ENCODE measurements around the gene TBK1.

Gene TBK1

DNA sequence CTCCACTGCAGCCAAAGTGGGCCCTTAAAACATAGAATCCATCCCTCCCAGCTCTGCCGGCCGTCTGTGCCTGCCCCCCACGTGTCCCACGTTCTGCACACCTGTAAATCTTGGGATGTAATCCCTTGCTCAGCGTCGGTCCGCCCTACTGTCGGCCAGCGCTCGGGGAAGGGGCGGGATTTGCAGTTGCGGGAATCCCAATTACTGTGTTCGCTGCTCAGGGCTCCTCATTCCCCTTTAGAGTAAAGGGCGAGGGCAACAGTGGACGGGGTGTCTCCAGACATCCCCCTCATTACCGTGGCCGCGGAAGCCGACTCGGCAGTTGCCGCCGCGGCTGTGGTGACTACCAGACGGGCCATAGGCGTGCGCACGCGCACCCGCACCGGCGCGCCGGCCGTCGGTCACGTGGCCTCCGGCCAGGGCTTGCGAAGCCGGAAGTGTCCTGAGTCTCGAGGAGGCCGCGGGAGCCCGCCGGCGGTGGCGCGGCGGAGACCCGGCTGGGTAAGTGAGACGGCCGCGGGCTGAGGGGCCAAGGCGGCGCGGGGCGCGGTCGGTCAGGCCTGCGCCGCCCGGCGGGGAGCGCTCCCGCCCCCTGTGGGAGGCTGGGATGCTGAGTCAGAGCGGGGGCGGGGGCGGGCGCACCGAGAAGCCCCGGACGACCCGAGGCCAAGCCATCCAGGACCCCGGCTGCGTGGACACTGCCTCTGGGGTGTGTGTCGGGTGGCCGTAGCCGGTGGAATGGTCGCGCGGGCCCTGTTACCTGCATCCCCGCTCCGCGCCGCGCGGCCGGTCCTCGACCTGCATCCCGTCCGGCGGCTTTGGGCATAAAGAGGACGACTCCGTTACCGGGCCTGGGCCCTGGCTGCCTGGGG is at the start of gene TBK1:
Gene TBK1, plus strand, starts transcription at position 434 of the 872 bp plus-strand sequence. CDS start 3,751 bp downstream, outside the sequence.
- DNase-seq = peak; percentile 100

DNA sequence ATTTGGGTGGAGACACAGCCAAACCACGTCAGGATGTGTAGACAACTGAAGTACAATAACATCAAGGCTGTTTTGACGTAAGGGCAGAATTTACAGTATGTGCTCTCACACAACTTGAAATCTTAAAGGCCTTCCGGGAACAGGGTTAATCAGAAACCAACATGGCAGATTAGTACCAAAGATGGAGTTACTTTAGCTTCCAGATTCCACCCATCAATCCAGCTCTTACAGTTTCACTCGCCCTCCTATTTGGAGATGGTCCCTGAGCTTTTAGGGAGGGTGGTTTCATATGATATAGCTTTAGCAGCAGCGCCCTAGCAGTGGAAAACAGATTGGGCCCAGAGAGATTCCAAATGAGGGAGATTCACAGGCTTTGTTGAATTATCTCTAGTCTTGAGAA is 49.7 kb upstream of the TBK1 start:
- no peak for DNase-seq

GRCh38 chr12:64403707-64404469 is 48.0 kb upstream of the TBK1 start, which contains the start of gene XPOT:
Gene XPOT (plus strand): TSS chr12:64404392. CDS start chr12:64410036, 5,644 bp downstream.
- peak; percentile 100 for DNase-seq

DNA sequence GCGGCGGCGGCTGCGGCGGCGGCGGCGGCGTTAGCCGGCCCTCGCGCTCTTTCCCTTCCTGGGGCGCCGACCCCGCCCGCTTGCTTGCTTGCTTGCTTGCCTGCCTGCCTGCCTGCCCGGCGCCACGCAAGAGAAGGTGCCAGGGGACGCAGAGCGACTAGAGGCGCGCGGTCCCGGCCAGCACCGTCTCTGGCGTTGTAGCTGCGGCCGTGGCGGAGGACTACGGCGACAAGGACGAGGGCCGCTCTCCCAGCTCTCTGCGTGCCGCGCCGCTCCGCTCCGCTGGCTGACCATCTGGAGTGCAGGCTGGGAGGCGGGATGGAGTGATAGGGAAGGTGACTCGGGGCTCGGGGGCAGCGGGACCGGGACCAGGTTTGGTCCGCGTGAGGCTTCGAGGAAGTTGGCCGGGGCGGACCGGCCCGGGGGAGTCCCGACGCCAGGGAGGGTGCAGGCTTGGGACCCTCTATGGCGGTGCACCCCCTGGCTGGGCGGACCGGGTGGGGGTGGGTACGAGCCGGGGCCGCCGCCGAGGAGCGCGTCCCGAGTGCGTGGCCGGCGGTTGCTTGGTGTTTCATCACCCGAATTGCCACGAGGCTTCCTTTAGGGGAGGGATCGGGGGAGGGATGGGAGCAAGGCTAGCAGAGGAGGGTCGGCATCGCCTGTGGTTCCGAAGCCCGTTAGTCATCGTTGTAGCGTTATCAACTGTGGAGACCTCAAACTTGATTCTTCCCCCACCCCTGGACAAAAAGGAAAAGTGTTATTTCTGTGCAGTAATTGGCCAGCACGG is 47.3 kb upstream of the TBK1 start:
- DNase-seq = peak; percentile 99

- no peak for DNase-seq
Observed at GRCh38 chr12:64407342-64408223, 44.3 kb upstream of the TBK1 start.

GRCh38 chr12:64411427-64411826 is 40.5 kb upstream of the TBK1 start:
- DNase-seq = no peak

DNA sequence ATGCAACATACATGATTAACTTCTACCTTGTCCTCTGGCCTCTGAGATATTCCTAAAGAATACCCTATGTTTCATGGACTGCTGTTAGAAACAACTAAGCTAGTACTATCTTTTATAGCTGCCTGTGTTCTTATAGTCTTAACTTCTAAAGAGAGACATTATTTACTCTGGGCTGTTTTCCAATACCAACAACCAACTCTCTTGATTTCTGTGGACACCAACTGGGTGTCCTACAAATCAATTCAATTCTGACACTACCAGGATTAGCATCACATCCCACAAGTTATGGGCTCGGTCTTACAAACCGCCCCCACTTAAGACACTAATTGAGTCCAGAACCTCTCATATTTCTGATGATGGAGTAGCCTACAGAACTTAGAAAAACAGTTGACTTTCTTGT is 39.5 kb upstream of the TBK1 start:
- no peak for DNase-seq

GRCh38 chr12:64413884-64414283 is 38.0 kb upstream of the TBK1 start:
- no peak for DNase-seq

- no peak for DNase-seq
Observed at GRCh38 chr12:64418209-64418608, 33.7 kb upstream of the TBK1 start.

- no peak for DNase-seq
Observed at GRCh38 chr12:64419696-64420095, 32.2 kb upstream of the TBK1 start.

- DNase-seq = no peak
Observed at GRCh38 chr12:64427988-64428387, 23.9 kb upstream of the TBK1 start.

- no peak for DNase-seq
Observed at GRCh38 chr12:64428956-64429355, 23.0 kb upstream of the TBK1 start.

DNA sequence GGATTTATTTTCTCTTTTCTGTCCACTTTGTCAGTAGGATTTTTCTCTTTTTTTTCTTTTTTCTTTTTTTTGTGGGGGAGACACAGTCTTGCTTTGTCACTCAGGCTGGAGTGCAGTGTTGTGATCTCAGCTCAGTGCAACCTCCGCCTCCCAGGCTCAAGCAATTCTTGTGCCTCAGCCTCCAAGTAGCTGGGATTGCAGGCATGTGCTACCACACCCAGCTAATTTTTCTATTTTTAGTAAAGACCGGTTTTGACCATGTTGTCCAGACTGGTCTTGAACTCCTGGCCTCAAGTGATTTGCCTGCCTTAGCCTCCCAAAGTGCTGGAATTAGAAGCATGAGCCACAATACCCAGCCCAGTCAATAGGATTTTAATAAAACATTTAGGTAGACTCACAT is 21.0 kb upstream of the TBK1 start:
- no peak for DNase-seq

DNA sequence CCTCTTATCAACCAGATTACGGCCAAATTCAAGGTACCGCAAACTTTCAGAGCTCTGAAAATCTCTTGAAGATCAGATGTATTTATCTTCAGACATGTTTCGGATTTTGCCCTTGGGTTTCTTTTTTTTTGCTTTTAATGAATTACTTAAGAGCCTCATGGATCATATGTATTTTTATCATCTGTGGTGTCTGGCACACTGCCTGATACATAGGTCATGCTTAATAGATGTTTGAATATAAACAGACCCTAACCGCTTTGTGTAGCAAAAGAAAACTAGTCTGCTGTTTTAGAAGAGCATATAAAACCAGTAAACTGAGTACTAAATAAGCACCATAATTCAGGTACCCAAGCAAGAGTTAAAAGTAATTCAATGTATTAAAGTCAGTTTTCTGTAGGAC is 20.1 kb upstream of the TBK1 start:
- no peak for DNase-seq

- DNase-seq = no peak
Observed at GRCh38 chr12:64433915-64434314, 18.0 kb upstream of the TBK1 start.

- DNase-seq = no peak
Observed at GRCh38 chr12:64440100-64440499, 11.8 kb upstream of the TBK1 start.

GRCh38 chr12:64445490-64445889 is 6.4 kb upstream of the TBK1 start:
- no peak for DNase-seq

- DNase-seq = no peak
Observed at GRCh38 chr12:64446295-64446694, 5.6 kb upstream of the TBK1 start.

DNA sequence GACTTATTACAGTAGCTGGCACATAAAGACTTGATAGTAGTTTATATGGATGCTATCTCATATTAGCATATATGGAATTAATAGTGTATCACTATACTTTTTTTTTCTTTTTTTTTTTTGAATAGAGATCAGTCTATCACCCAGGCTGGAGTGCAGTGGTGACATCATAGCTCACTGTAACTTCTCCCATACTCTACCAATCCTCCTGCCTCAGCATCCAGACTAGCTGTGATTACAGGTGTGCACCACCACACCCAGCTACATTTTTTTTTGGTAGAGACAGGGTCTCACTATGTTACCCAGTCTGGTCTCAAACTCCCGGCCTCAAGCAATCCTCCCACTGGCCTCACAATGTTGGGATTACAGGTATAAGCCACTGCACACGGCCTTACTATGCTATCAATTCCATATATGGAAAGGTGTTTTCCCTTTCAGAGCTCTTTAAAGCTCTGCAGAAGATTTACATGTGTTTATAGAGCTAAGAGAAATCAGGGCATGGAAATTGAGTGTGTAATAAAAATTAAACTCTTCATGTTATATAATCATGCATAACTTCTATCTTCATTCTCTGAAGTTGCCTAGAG is 1.8 kb upstream of the TBK1 start:
- DNase-seq = no peak

DNA sequence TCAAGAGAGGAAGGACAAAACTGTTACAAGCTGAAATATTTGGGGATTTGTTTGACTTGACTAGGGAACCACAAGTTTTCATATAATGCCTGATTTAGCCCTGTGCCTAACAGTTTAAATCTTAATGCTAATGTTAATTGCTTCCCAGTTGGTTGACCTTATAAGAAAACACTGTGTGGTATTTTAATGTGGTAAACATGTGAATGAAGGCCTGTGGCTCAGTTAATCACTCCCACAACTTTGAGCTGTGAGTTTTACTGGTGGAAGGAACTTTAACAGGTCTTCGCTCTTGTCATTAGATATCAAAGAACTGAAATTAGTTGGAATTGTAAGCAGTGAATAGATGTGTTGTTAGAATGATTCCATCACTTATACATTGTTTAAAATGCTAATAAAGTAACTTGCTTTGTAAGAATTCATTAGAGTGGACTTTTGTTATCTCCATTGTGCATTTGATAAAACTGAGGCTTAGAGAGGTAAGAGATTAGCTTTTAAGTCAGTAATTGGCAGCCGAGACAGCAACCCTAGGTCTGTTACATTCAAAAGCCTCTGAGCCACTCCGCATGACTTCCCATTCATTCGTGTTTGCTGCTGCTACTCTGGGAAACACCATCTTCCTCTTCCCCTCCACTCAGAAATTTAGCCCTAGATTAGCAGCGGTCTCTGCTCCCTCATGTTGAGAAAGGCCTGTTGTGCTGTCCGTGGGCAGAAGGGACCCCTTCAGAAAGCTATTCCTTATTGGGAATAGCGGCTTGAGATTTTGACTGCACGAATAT is 1.0 kb upstream of the TBK1 start:
- no peak for DNase-seq
